ENCODE measurements around the gene PMS1.
"Not testable (repeated sequence)": the region's sequence is repeated elsewhere in the genome, so short reads cannot be mapped to it uniquely, and the experiment has no call there.

The PMS1 gene

DNA sequence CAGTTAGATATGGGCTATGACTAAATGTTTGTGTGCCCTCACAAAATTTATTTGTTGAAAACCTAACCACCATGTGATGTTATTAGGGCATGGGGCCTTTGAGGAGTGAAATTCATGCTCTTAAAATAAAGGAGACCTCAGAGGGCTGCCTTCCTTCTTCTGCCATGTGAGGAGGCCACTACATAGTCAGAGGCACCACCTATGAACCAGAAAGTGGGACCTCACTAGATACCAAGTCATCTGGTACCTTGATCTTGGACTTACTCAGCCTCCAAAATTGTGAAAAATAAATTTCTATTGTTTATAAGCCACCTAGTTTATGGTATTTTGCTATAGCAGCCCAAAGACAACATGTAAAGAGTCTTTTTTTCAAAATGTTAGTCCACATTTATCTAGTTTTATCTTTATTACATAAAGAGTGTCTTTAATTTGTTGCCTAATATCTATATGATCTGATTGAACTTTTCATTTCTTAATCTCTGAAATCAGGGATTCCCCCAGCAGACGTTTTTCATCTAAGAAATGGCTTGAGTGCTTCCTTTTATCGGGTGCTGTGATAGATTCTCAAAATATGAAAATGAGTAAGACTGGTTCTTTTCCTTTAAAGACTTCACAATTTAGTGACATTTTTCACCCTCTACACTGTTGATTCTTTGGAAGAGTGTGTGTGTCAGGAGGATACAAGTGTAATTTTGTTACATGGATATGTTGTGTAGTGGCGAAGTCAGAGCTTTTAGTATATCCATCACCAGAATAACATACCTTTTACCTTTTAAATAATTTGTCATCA, 34.2 kb downstream of the PMS1 start:
- no peak for FAIRE-seq

DNA sequence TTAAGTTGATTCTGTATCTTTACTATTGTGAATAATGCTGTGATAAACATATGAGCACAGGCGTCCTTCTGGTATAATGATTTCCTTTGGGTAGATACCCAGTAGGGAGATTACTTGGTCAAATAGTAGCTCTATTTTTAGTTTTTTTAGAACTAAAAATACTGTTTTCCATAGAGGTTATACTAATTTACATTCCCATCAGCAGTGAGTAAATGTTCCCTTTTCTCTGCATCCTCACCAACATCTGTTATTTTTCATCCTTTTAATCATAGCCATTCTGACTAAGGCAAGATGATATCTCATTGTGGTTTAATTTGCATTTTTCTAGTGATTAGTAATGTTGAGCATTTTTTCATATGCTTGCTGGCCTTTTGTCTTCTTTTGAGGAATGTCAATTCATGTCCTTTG, 35.1 kb downstream of the PMS1 start:
- no peak for FAIRE-seq

GRCh38 chr2:189821953-189822748, 37.9 kb downstream of the PMS1 start:
- FAIRE-seq, result no peak

- FAIRE-seq, result no peak
These were observed 40.6 kb downstream of the PMS1 start for GRCh38 chr2:189824694-189825396.

- FAIRE-seq, result no peak
These were observed 41.8 kb downstream of the PMS1 start for GRCh38 chr2:189826039-189826438.

- no peak for FAIRE-seq
These were observed 45.0 kb downstream of the PMS1 start for GRCh38 chr2:189829102-189829833.

- no peak for FAIRE-seq
These were observed 46.3 kb downstream of the PMS1 start for GRCh38 chr2:189830510-189830909.

GRCh38 chr2:189834059-189834458, 49.8 kb downstream of the PMS1 start:
- no peak for FAIRE-seq

GRCh38 chr2:189834642-189835041, 50.4 kb downstream of the PMS1 start:
- not testable (repeated sequence) for FAIRE-seq

DNA sequence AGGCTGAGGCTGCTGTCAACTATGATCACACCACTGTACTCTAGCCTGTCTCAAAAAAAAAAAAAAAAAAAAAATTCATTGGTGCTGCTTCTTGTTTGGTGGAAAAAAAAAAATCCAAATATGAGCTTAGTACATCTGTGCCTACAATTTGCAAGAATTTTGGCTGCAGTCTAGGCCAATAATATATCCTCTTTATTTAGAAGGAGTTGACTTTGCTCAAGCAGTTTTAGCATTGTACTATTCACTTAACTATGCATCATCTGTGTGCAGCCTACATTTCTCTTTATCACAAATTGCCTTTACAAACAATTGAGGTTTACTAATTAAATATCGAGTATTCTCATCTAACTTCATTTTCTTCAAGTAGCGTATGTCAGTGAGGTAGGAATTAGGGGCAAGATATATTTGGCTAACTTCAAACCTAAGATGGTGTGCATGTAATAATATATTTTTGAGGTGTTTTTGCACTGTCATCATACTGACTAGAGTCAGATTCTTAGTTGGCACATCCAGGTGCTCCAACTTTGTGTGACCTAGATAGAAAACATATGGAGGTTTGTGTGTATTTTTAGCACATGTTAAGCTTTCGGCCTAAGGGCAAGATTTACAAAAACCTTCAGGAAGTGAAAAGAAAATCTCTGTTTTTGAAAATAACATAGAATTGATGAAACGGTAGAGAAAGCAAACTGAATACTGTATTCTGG, 51.8 kb downstream of the PMS1 start:
- FAIRE-seq, result no peak

GRCh38 chr2:189836644-189837043, 52.4 kb downstream of the PMS1 start:
- FAIRE-seq, result peak; percentile 90

- no peak for FAIRE-seq
These were observed 53.1 kb downstream of the PMS1 start for GRCh38 chr2:189837326-189837725.

- no peak for FAIRE-seq
These were observed 56.8 kb downstream of the PMS1 start for GRCh38 chr2:189841019-189841418.

DNA sequence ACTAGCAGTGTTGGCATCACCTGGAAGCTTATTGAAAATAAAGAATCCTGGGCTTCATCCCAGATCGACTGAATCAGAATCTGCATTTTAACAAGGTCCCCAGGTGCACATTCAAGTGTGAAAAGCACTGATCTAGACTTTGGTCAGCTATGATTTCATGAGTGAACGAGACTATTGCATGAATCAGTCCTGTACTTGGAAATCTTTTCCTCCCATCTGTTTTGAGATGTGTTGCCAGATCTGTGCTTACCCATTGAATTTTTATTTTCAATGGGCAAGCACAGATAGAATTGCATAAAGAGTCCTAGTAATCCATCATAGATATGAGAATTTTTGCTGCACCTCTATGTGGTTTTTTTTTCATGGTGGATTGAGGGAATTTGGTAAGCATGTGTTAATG, 64.0 kb downstream of the PMS1 start:
- no peak for FAIRE-seq

GRCh38 chr2:189849550-189849949, 65.3 kb downstream of the PMS1 start:
- FAIRE-seq, result no peak

DNA sequence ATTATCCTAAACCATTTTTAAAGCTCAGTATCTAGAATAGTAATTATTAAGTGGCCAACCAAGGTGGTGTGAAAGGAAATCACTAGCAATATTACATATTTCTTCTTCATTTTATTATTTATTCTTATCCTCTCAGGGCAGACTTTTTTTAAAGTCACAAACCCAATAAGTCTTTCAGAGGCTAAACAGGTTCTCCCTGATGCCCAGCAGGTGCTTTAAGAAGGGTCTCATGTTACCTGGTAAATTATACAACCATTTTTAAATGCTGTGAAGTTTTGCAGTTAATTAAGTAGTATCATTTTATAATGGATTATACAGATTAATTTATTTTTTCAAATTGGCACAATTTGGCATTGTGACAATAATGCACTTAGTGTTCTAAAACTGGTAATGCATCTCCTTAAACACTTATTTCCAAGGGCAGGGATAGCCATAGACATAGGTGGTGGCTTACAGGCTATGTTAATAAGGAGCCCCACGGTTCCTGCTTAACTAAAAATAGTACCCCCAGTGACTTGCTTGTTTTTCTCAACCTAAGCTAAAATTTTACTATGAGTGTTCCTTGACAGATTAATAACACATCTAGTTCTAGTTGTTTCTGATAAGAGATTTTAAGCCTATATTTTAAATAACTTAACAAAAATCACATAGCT, 67.0 kb downstream of the PMS1 start:
- peak; percentile 30 for FAIRE-seq

DNA sequence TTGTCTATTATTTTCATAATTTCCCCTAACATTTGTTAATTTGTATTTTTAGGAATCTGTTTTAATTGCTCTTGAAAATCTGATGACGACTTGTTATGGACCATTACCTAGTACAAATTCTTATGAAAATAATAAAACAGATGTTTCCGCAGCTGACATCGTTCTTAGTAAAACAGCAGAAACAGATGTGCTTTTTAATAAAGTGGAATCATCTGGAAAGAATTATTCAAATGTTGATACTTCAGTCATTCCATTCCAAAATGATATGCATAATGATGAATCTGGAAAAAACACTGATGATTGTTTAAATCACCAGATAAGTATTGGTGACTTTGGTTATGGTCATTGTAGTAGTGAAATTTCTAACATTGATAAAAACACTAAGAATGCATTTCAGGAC, 69.9 kb downstream of the PMS1 start:
- no peak for FAIRE-seq

DNA sequence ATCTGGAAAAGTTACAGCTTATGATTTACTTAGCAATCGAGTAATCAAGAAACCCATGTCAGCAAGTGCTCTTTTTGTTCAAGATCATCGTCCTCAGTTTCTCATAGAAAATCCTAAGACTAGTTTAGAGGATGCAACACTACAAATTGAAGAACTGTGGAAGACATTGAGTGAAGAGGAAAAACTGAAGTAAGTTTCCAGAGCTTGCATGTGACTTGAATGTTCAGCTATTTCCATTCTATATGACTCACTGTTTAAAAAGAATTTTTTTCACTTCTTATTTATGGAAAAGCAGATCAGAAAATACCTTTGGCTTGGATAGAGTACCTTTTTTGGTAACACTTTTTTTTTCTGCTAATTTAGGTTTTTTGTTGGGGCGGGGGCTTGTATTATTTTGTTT, 70.7 kb downstream of the PMS1 start:
- FAIRE-seq, result peak; percentile 65

DNA sequence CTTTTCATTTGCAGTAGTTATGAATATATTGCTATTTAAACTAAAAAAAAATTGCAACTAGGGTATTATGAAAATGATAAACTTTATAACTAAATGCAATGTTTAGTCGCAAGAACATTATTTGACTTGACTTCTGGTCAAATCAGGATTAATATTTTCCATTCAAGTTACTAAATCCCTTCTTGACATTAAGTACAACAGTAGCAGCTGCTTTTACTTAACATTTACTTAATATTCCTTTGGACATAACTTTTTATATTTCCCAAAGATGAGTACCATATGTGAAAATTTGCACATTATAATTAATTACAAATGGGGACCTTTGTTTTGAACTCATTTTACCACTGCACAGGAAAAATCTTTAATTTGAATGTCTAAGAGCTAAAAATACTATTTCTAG, 74.0 kb downstream of the PMS1 start:
- FAIRE-seq, result no peak

GRCh38 chr2:189860161-189860560, 75.9 kb downstream of the PMS1 start:
- no peak for FAIRE-seq

DNA sequence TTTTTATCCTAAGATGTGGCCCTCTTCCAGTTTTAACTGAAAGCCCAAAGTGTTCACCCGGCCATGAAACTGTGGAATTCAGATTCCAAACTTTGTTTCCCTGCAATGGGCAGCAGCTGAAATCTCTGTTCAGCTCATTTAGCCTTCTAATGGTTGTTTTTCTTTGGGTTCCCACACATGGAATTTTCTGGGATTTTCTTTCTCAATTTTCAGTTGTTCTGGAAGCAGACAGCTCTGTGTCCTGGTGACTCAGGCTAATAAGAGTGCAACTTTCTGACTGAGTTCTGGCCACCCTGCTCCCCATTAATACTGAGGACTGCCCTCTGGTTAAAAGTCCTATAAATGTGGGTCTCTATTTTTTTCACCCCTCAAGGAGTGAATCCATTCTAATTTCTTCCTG, 78.5 kb downstream of the PMS1 start:
- no peak for FAIRE-seq

DNA sequence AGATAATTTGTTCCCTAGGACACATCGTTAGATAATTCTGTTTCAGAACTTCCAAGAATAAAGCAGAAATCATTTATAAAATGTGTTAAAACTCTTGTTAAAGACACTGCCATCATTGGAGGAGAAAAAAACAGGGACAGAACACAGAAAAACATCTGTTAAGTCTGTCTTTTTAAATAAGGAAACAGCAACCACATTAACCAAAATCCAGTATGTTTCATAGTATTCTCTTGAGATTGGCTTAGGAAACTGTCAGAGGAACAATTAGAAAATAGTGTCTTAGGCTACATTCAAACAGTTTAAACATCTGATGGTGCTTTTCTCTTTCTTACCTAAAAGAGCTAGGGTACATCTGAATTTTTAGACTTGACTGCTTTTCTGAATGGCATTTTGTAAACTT, 81.6 kb downstream of the PMS1 start:
- FAIRE-seq, result no peak

Data from islet of Langerhans (tissue), 1 donor.